Spleen (tissue), 7 donors: Measurements from ENCODE around the gene HADHB.

Experiments used
- CTCF ChIP-seq, 11 experiments: fragments of 200-600 bp in 7 of 11; fragments of 450-650 bp in 4 of 11; sonication (generic) in 4 of 11; IDR thresholded peaks in 8 of 11; conservative IDR thresholded peaks in 3 of 11; 1 replicate in 7 of 11; 2 replicates in 4 of 11; pipeline versions ENCODE4 v1.4.0 to v1.8.0; 2016 to 2021; ENCODE audit warnings: antibody characterized with exemption in 11 of 11, inconsistent platforms in 4 of 11, mild to moderate bottlenecking in 1 of 11
- POLR2A ChIP-seq, 3 donors: fragments of 450-650 bp; IDR thresholded peaks; one replicate each; pipeline ENCODE4 v1.5.1; 2017; ENCODE audit warnings: antibody characterized with exemption in 3 of 3, mild to moderate bottlenecking in 1 of 3
- POLR2AphosphoS5 ChIP-seq, 3 donors: sonication (generic); formaldehyde crosslinking; IDR thresholded peaks; one replicate each; pipeline ENCODE4 v1.5.1; 2017; ENCODE audit warnings: antibody characterized with exemption in 3 of 3
- donor health status: DM: no; HTN: no; CAD: no; lungs with moderate emphysema.
- donor health status: DM: no; HTN: no; CAD: no.
- donor health status: DM: no; HTN: no; CAD: no.

DNA sequence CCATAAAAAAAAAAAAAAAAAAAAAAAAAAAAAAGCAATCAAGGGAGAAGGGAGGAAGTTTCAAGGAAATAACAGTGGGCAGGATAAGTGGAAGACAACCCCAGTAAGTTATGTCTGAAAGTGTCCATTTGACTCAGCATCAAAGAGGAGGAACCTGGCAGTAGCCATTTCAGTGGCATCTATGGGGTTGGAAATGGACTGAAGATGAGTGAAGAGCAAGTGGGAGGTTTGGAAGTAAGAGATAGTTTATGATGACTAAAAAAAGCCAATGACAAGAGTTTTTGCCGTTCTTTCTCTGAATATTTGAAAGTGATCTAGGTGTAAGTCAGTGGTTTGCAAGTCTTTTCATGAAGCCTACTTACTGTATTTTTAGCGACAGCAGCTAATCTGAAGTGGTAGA, 92.0 kb downstream of the HADHB start:
- TF ChIP-seq CTCF (IDR thresholded peaks at IDR 0.05 in 8 of 11, conservative IDR thresholded peaks at IDR 0.05 in 3 of 11) (no peak), POLR2A (IDR thresholded peaks at IDR 0.05) (no peak), POLR2AphosphoS5 (IDR thresholded peaks at IDR 0.05) (no peak)
